GM18870 (cell line): ENCODE measurements around the gene MAGI1.

Source experiments
- ATAC-seq: cut with Tn5 transposase; IDR thresholded peaks from one replicate; pipeline ENCODE4 v1.9.1; 2021; ENCODE audit warnings: moderate library complexity; ENCODE audit not compliant: unreplicated experiment

Gene MAGI1

DNA sequence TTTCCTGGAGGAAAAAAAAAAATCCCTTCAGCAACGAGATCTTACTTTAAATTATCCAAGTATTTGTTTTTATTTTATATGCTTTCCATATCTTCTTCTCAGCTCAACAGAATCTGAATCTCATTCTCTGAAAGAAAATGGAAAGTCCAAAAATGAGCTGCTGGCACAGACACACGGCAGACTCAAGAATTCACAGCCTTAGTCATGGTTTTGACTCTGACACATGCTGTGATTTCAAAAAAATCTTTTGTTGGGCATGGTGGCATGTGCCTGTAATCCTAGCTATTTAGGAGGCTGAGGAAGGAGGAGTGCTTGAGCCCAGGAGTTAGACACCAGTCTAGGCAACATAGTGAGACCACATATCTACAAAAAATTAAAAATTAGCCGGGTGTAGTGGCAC lies 565.0 kb downstream of the MAGI1 start:
- no peak for ATAC-seq

DNA sequence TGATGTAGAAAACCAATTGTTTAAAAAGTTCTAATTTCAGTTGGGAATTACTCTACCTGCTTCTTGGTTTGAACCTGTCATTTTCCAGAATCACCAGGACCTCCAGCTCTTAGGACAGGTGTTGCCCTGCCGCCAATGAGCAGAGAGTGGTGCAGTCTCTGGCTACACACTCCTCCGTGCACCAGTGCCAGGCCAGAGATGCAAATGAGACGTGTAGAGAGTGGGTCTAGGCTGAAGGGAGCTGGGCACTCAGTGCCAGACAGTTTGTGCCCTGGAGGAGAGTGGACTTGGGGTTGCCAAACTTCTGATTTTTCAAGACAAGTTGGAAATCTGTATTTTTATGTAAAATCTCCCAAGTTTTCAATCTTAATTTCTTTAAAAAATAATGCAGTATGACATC lies 566.2 kb downstream of the MAGI1 start:
- no peak for ATAC-seq

DNA sequence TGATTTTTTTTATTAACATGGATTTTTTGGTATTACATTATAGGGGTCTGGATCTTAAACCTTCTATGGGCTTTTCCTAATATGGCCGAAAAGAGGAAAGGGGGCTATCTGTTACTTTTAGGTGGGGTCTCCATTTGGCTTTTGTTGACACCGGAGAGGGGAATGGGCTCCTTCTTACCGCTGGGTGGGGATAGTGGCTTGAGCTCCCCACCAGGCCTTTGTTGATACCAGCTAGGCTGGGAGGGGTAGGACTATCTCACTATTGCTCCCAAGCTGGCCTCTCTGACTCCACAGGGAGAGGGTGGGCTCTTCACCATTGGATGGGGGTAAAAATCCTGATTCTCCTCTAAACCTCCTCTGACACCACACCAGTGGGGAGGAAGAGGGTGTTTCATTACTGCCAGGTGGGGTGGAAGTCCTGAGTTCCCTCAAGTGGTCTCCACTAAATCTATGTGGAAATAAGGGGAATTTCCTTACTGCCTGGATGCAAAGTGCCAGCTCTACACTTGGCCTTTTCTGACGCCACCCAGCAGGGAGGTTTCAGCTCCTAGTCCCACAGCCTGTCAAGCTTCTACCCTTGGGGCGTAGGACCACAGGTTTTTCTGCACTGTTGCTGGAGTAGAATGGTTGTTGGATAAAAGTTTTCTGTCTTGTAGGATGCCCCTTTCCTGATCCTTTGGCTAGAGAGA lies 572.3 kb downstream of the MAGI1 start:
- no peak for ATAC-seq

DNA sequence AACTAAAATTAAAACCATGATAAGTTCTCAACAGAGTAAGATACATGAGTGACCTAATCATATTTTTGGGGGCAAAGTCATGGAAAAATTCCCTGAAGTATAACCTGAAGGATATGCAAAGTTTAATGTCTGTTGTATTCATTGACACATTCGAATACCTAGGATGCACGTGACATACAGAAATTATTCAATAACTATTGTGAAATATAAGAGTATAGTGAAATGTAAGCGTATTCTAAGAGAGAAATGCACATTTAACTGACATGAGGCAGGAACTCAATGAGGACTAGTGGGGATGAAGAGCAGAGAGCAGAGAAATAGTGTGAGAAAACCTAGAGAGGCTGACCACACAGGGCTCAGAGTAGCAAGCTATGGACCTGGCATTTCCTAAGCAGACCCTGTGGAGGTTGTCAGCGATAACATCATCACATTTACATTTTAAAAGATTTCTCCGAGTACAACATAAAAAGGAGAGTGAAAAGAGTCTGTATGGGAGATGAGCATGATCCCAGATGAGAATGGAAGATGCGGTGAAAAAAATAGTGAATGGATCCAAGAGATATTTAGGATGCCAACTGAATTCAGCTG lies 588.8 kb downstream of the MAGI1 start:
- no peak for ATAC-seq

DNA sequence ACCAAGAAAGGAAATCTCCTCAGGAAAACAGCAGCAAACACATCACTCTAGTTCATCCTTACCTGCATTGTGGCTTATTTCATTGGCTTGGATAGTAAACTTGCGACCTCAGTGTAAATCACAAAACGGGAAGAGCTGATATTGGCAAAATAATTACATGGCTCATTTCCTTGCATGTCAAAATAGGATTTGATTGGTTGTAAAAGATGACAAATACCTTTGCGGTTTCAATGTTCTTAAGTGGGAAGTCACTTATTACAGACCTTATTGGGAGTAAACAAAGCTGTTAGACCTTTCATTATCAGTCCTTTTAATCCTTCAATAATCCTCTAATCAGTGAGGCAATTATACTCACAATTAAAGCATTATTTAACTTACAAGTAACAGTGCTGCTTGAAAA lies 590.6 kb downstream of the MAGI1 start:
- ATAC-seq: no peak

DNA sequence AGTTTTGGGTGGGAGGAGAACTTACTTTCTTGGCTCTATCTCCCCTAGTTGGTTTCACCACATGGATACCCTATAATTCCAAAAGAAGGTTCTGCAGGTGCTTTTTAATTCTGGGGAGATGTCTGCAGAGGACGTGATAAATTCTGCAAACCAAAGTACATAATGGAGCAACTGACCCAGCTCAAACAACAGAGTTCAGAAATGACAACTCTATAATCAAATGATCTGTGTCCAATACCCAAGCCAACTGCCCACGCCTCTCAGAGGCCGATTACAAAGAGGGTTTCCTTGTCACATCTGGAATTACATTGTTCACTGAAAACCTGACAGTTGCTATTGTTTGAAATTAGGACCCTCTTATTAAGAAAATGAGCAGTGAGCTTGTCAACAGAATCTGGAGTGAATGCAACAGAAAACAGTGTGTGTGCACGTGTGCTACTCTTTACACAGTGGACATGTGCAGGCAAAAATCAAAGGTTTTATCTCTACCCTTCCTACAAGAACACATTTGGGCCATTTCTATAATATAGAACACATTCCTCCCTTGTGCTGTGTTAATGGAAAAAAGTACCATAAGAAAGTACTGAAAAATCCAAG lies 593.0 kb downstream of the MAGI1 start:
- ATAC-seq: no peak

DNA sequence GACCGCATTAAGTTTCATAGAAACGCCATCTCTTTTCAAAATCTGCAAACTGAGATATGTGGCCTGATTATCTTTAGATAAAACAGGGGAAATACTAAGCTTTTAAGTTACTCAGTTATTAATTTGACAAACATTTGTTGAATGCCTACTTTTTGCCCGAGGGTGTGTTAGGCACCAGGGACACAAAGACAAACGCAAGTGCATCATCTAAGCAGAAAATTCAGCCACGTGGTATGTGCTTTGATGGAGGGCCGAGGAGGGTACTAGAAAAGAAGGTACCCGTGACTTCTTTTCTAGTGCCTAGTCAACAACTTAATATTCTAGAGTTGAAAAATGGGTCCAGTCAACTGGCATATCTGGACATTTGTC lies 594.3 kb downstream of the MAGI1 start:
- no peak for ATAC-seq

DNA sequence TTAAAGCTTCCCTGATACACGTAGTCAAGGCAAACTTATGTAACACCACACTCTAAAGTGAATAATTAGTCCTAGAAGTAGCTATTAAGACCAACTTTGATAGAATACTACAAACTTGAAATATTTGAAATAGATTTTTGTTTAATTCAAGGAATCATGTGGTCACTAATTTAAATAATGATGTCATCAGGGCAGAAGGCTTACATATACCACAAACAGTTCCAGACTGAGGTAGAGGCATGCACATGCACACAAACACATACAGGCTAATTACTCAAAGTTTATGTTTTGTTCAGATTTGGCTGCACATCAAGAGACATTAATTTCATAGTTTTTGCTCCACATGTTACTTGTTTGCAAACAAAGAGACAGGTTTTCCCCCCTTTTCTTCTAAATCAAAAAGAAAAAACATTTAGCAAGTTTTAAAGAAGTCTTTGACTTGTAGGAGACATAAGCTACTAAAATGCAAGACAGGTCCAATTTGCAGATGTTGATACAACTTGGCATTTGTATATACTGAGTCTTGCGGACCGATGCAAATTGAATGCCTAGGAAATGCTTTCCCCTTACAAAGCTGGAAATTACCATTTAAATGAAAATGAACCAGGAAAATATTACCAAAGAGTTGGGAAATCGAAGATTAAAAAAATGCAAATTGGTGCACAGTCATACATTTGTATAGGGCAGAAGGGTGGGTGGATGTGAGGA lies 594.8 kb downstream of the MAGI1 start:
- ATAC-seq: no peak

DNA sequence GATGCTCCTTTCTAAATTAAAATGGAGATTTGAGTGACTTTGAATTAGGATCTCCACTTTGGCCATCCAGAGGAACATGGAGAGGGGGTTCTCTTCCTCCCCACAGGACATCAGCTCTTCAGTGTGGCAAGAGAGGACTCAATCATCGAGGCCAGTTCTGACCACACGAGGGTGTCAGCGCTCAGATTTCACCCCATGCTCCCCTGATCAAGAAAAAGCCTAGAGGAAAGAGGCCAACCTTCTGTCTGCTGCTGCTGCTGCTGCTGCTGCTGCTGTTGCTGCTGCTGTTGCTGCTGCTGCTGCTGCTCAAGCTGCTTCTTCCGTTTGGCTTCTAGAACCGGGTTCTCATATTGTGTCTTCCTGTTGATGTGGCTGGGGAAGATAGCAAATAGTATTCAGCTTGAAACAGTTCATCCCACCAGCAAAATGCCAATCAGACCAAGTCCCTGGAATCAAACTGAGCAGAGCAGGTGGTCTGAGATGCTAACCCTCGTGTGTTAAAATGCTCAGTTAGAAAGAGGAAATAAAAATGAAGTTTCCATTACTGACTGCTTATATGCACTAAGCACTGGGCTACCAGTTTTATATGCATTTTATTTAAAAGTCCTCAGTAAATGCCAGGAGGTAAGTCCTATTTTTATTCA lies 599.0 kb downstream of the MAGI1 start:
- no peak for ATAC-seq

DNA sequence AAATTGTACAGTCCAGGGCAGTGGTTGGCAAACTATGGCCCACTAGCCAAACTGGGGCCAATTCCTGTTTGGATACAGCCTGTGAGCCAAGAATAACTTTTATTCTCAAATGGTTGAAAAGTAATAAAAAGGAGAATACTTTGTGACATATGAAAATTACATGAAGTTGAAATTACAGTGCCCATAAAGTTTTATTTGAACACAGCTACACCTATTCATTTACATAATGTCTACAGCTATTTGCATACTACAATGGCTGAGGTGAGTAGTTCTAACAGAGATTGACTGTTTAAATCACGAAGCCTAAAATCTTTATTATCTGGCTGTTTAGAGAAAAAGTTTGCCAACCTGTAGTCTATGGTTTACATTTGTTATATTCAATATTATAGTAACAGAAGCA lies 600.1 kb downstream of the MAGI1 start:
- no peak for ATAC-seq

DNA sequence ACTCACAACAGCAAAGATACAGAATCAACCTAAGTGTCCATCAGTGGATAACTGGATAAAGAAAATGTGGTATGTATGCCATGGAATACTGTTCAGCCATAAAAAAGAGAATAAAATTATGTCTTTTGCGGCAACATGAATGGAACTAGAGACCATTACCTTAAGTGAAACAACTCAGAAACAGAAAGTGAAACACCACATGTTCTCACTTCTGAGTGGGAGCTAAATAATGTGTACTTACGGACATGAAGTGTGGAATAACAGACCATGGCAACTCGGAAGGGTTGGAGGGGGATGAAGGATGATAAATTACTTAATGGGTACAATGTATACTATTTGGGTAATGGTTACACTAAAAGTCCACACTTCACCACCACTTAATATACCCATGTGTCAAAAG lies 600.6 kb downstream of the MAGI1 start:
- ATAC-seq: no peak

DNA sequence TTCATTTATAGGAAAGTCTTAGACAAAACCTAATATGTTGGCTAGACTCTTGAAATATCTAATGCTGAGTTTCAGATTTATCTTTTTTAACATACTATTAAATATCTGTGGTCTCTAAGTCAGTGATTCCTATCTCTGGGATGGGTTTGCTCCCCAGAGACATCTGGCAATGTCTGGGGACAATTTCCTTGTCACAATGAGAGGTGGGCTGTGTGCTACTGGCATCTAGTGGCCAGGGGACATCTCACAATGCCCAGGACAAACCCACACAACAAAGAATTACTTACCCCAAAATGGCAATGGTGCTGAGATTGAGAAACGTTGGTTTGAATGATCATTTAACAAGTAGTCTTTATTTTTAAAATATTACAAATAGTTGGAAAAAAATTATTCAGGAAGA lies 602.1 kb downstream of the MAGI1 start:
- no peak for ATAC-seq

DNA sequence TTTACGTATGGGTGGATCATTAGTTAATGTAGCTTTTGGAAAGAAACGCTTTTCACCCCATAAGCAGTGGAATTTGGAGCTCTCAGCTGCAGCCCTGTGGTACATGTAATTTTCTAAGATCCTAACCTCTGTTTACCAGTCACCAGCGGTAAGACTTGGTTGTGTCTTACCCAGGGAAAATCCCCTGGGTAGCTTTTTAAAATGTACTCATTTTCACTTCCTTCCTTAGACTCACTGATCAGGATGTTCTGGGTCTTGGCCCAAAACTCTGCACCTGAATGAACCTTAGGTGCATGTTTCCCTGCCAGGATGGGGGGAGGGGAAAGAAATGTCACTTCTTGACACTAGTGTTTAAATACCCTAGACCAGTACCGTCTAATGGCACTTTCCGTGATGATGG lies 605.2 kb downstream of the MAGI1 start:
- no peak for ATAC-seq

DNA sequence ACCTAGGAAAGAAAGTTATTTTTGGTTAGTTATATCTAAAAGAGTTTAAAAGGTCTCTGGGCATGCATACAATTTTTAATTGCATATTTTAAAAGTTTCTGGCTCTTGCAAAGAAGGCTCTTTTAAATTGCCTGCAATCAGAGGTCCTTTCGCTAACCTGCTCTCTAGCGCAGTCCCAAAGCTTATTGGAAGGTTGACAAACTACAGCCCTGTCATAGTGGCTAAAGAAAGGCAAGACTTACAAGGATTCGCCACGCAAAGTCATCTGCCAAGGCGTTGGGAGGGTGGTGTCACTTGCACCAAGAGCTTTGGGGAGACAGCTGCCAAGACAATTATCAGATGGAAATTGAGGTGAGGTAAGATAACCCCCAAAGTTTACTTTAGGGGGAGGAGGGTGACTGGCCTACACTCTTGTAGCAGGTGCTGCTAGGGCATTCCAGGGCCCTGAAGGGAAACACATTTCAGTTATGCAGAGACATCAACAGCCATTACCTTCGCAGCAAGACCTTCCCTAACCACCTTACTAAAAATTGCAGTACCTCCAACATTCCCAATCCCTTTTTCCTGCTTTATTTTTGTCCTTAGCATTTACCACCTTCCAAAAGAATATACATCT lies 606.2 kb downstream of the MAGI1 start:
- ATAC-seq: no peak

DNA sequence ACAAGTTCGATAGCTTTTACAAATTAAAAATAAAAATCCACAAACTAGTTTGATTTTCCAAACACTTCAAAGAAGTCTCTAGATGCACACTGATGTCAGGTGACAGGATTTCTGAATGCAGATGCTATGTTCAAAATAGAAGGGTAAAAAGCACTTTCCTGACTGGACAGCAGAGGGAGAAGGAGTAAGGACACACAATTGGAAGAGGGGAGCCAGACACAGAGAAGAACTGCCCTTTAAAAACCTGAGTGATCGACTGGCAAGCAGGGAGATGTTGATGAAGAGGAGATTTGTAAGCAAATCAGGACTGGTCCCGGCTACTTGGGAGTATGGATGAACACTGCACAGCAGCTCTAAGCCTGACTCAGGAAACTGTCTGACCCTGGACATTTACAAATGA lies 612.8 kb downstream of the MAGI1 start:
- ATAC-seq: no peak

DNA sequence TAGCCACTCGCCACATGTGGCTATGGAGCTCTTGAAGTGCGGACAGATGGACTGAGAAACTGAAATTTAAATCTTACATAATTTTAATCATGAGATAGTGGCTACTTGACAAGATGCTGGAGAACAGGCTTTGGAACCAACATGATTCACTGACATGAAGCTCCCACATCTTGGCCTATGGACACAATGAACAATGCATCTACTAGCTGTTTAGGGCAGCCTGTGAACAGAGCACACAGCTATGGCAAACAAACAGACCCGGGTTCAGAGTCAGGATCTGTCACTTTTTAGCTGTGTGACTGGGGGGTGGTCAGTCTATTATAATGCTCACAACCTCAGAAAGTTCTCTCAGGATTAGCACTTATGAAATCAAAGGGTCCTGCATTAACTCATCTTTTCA lies 616.6 kb downstream of the MAGI1 start:
- no peak for ATAC-seq

DNA sequence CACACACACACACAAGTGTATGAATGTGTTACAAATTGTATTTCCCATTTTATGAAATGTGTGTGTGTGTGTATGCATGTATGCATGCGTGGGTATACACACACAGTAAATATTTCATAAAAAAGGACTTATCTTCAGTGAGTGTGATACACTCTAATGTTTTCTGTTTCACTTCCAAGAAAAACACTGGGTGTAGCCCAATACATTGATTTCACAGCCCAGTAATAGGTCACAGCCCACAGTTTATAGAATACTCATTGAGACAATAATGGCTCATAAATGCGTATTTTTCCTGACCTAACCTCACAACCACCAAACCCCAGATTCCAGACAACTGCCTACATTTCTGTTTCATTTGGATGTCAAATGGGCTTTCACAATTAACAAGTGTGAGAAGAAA lies 619.5 kb downstream of the MAGI1 start:
- ATAC-seq: no peak

DNA sequence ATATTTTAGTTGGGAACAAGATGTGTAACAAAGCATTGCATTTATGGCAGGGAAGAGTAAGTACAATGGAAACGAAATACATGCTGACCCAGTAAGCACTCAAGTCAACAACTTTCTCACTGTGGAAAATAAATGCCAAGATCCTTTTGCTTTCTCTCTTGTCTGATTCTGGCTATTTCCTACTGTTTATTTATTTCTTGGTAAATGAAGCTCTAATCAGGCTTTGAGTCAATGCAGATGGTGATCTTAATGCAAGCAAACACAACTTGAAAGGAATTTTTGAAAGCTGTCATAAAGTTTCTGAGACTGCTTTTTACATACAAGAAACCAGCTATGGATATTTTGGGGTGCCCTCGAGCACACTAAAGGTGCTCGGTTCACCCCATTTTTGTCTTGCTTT lies 624.8 kb downstream of the MAGI1 start:
- ATAC-seq: no peak

DNA sequence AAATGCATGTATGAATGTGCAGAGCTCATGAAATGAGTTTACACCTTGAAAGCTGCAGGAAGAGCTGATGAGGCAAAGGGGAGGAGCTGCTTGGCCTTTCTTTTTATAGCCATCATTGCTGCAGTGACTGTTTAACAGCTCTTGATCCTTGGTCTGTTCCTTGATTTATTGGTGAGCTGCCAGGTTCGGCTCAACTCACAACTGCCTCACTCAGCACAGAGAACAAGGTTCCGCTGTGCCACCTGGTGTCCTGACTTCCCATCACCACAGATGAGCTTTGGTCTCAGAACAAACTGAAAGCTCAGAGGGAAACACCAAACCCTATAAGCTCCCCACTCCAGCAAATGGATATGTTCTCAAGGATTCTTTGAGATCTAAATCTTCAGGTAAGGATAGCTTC lies 626.1 kb downstream of the MAGI1 start:
- ATAC-seq: no peak

DNA sequence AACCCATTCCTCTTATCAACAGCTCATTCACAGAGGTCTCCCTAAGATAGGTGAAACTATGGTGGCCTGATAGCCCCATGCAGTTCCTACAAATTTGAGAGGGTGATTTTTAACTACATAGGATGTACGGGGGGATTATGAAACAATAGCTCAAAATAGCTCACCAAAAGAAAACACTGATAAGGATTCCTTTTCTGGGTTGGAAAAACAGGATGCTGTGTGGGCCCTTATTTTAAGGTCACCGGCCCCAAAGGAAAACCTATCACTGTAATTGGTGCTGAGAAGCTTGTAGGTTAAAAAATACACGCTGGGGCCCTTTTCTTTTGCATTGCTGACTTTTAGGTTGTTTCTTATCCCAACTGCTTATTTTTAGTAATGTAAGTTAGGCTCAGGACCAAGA lies 627.4 kb downstream of the MAGI1 start:
- ATAC-seq: no peak

DNA sequence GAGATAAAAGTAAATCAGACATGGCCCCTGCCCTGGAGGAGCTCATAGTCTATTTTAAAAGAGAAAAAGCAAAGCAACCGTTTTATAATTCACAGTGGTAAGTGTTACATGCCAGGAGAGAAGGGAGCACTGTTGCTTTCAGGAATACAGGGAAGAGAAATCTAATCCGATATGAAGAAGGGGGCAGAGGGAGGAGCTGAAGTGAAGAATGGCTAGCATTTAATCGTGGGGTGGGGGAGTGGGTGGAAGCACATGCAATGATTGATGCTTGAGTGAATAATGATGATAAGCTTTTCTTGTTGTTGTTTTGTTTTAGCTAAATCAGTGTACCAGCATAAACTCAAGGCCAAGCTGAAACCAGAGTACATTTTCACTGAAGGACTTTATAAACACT lies 629.5 kb downstream of the MAGI1 start:
- no peak for ATAC-seq
